Uterus (tissue), 2 donors: ENCODE results near the gene SRRM5.

Experiments used
- POLR2A ChIP-seq, 2 donors: fragments of 450-650 bp; IDR thresholded peaks; one replicate each; pipeline ENCODE4 v1.6.1; 2016; ENCODE audit warnings: antibody characterized with exemption in 2 of 2, mild to moderate bottlenecking in 1 of 2, moderate library complexity in 1 of 2
- TF ChIP-seq, protein P1 (sequence below), 4 experiments: fragments of 200-600 bp in 2 of 4; fragments of 450-650 bp in 2 of 4; sonication (generic) in 2 of 4; IDR thresholded peaks; one replicate each; pipeline ENCODE4 v1.5.1; 2016 to 2019; ENCODE audit warnings: antibody characterized with exemption in 4 of 4, mild to moderate bottlenecking in 2 of 4, moderate library complexity in 1 of 4

DNA sequence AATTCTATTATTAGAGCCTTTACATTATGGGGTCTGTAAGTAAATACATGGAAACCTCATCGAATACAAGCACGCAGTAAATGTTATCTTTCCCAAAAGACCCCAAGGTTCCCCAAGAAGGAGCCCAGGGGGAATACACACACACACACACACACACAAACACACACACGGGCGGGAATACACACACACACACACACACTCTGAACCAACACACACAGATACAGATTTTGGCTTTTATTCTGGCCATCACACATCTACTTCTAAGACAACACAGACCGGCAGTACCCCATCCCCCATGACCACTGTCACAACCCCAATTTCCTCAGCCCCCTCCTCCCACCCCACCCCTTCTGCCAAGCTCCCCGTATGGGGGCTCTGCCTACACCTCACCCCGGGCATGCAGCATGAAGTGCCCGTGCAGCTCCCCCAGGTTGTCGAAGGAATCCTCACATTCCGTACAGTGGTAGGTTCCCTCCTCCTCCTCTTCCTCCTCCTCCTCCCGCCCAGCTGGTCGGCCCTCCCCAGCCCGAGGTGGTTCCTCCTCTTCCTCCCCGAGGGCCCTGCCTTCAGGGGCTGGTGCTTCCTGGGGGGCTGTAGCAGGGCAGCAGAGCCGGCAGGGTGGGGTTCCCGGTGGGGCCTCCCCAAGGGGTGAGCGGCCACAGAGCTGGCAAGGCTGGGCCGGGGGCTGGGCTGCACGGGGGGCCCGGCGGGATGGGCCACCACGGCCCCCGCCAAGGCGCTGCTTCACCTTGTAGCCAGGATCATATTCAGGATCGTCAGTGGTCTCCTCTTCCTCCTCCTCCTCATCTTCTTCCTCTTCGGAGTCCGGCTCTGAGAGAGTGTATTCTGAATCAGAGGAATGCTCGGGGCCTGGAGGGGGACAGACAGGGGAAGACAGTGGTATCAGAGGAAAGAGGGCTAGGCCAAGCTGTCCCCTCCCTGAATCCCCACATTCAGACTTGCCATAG, 4.4 kb upstream of the SRRM5 start:
- no peak for TF ChIP-seq POLR2A (IDR thresholded peaks at IDR 0.05)
- TF ChIP-seq, protein P1, sequence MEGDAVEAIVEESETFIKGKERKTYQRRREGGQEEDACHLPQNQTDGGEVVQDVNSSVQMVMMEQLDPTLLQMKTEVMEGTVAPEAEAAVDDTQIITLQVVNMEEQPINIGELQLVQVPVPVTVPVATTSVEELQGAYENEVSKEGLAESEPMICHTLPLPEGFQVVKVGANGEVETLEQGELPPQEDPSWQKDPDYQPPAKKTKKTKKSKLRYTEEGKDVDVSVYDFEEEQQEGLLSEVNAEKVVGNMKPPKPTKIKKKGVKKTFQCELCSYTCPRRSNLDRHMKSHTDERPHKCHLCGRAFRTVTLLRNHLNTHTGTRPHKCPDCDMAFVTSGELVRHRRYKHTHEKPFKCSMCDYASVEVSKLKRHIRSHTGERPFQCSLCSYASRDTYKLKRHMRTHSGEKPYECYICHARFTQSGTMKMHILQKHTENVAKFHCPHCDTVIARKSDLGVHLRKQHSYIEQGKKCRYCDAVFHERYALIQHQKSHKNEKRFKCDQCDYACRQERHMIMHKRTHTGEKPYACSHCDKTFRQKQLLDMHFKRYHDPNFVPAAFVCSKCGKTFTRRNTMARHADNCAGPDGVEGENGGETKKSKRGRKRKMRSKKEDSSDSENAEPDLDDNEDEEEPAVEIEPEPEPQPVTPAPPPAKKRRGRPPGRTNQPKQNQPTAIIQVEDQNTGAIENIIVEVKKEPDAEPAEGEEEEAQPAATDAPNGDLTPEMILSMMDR (IDR thresholded peaks at IDR 0.05): no peak
